Measurements from ENCODE around the gene HMCN2.
A peak's percentile ranks its signal among the peaks of the same experiment; 100 is the strongest.

Gene HMCN2

GRCh38 chr9:130351343-130351742, 85.8 kb downstream of the HMCN2 start:
- DNase-seq (ENCODE audit: low read depth, low spot score), result no peak
- H3K4me3 ChIP-seq (ENCODE audit: low read length), result no peak overlapping the region

DNA sequence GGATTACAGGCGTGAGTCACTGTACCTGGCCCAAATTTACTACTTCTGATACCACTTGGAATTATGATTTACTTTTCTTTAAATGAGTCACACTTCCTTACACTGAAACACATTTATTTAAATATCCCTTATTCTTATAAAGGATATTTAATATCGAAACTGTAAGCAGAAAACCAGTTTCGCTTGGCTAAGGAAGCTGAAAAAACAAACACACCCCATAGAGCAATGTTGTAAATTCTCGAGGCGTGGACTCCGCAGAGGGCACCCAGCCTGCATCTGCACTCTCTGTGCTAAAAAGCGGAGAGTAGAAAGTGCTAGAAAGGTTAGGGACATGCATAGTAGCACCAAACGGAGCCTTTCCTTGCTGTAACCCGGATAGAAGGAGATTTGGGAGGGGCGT, 86.5 kb downstream of the HMCN2 start:
- DNase-seq (ENCODE audit: low read depth, low spot score), result no peak
- H3K4me3 ChIP-seq (ENCODE audit: low read length), result no peak overlapping the region

GRCh38 chr9:130352586-130353285, 87.2 kb downstream of the HMCN2 start:
- no peak for DNase-seq (ENCODE audit: low read depth, low spot score)
- H3K4me3 ChIP-seq (ENCODE audit: low read length), result no peak overlapping the region

GRCh38 chr9:130354378-130354777, 88.8 kb downstream of the HMCN2 start:
- H3K4me3 ChIP-seq (ENCODE audit: low read length), result no peak overlapping the region
- DNase-seq (ENCODE audit: low read depth, low spot score), result no peak

GRCh38 chr9:130354806-130355205, 89.2 kb downstream of the HMCN2 start:
- DNase-seq (ENCODE audit: low read depth, low spot score), result no peak
- no peak overlapping the region for H3K4me3 ChIP-seq (ENCODE audit: low read length)

GRCh38 chr9:130356033-130356432, 90.5 kb downstream of the HMCN2 start:
- H3K4me3 ChIP-seq (ENCODE audit: low read length), result no peak overlapping the region
- no peak for DNase-seq (ENCODE audit: low read depth, low spot score)

DNA sequence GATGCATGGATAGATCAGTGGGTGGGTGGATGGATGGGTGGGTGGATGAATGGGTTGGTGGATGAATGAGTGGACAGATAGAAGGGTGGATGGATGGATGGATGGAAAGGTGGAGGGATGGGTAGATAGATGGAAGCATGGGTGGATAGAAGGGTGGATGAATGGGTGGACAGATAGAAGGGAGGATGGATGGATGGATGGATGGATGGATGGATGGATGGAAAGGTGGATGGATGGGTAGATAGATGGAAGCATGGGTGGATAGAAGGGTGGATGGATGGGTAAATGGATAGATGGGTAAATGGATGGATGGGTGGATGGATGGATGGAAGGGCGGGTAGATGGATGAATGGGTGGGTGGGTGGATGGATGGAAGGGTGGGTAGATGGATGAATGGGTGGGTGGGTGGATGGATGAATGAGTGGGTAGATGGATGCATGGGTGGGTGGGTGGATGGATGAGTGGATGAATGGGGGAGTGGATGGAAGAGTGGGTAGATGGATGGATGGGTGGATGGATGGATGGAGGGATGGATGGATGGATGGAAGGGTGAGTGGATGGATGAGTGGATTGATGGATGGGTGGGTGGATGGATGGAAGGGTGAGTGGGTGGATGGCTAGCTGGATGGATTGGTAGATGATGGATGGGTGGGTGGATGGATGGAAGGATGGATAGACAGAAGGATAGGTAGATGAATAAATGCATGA, 91.5 kb downstream of the HMCN2 start:
- no peak for DNase-seq (ENCODE audit: low read depth, low spot score)

DNA sequence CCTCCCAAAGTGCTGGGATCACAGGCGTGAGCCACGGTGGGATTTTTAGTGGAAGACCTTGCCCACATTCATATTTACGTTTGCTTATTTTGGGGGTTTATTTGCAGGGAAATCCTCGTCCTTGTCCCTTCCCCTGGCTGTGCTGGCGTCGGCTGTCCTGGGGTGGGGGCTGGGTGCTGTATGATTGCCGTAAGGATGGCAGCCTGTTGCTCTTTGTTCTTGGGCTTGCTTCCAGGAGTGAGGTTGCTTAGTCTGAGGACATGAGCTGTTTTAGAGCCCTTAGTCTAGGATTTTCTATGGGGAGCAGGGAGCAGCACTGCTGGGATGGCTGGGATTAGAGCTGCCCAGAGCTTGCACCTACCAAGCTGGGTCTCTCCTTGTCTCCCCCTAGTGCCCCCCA, 93.4 kb downstream of the HMCN2 start:
- no peak for DNase-seq (ENCODE audit: low read depth, low spot score)
- no peak overlapping the region for H3K4me3 ChIP-seq (ENCODE audit: low read length)

More for the DNA sequence above, 91.5 kb downstream of the HMCN2 start:
- no peak overlapping the region for H3K4me3 ChIP-seq (ENCODE audit: low read length)

DNA sequence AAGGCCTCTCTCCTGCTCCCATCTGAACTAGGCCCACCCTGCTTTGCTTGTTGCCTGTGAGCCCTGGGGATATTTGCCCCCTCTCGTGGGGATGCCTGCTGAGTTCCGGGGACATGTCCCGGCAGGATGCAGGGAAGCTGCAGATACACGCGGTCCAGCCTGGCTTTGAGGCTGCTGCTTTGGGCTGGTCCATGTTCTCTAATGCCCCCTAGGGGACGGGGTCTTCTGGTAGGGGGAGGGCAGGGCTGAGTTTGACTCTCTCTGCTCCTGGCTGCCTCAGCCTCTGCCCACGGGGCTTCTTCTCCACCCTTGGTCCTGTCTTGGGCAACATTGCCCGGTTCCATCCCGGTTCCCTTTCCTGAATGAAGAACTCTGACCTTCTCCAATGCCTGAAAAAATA, 94.3 kb downstream of the HMCN2 start:
- H3K4me3 ChIP-seq (ENCODE audit: low read length), result no peak overlapping the region
- no peak for DNase-seq (ENCODE audit: low read depth, low spot score)

GRCh38 chr9:130360672-130361071, 95.1 kb downstream of the HMCN2 start:
- no peak for DNase-seq (ENCODE audit: low read depth, low spot score)
- no peak overlapping the region for H3K4me3 ChIP-seq (ENCODE audit: low read length)

- H3K4me3 ChIP-seq (ENCODE audit: low read length), result no peak overlapping the region
- DNase-seq (ENCODE audit: low read depth, low spot score), result no peak
These were observed 96.4 kb downstream of the HMCN2 start for GRCh38 chr9:130361873-130362362.

GRCh38 chr9:130362691-130363090, 97.1 kb downstream of the HMCN2 start:
- DNase-seq (ENCODE audit: low read depth, low spot score), result no peak
- no peak overlapping the region for H3K4me3 ChIP-seq (ENCODE audit: low read length)

DNA sequence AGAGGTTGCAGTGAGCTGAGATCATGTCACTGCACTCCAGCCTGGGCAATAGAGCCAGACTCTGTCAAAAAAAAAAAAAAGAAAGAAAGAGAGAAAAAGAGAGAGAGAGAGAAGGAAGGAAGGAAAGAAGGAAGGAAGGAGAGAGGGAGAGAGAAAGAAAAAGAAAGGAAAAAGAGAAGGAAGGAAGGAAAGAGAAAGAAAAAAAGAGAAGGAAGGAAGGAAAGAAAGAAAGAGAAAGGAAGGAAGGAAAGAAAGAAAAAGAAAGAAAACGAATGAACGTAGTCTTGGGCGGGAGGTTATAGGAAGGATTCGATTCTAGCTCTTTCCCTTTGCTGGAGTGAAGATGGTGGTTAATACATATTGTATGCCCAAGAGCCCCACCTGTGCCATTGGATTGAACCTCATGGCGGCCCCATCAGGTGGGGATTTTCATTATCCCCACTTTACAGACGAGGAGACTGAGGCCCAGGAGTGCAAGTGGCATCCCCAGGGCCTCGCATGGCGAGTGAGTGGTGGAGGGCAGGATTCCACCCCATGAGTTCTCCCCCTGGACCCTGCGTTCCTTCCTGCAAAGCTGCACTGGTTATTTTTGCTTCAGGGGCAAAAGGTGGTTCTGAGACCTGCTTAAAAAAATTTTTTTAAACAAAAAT, 98.3 kb downstream of the HMCN2 start:
- no peak for DNase-seq (ENCODE audit: low read depth, low spot score)
- no peak overlapping the region for H3K4me3 ChIP-seq (ENCODE audit: low read length)

DNA sequence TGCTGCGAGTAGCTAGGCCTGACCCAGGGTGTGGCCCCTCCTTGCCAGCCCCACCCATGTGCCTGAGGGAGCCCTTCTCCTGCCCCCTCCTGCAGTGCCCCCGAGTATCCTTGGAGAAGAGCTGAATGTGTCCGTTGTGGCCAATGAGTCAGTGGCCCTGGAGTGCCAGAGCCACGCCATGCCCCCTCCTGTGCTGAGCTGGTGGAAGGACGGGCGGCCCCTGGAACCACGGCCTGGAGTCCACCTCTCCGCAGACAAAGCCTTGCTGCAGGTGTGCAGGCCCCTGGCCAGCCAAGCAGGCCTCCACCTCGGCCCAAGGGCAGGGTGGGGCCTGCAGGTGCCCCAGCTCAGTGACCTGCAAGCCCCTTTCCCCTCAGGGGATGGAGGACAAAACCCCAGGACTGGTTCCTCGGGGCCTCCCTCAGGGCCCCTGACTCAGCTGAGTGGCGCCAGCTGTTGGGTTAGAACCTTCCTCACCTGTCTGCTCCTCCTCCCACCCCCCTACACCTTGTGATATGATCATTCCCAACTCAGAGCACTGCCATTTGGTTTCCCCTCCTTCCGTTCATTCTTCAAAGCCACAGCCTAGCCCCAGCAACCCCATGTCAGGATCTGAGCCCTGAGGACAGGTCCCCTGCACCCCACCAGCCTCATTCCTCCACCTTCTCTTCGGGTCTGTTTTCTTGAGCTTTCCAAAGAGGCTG, 99.2 kb downstream of the HMCN2 start:
- DNase-seq (ENCODE audit: low read depth, low spot score), result no peak
- H3K4me3 ChIP-seq (ENCODE audit: low read length), result no peak overlapping the region

- no peak overlapping the region for H3K4me3 ChIP-seq (ENCODE audit: low read length)
- DNase-seq (ENCODE audit: low read depth, low spot score), result no peak
These were observed 99.8 kb downstream of the HMCN2 start for GRCh38 chr9:130365323-130365721.

GRCh38 chr9:130366072-130366471, 100.5 kb downstream of the HMCN2 start:
- no peak for DNase-seq (ENCODE audit: low read depth, low spot score)
- H3K4me3 ChIP-seq (ENCODE audit: low read length), result no peak overlapping the region

GRCh38 chr9:130366888-130367550, 101.5 kb downstream of the HMCN2 start:
- no peak for DNase-seq (ENCODE audit: low read depth, low spot score)
- H3K4me3 ChIP-seq (ENCODE audit: low read length), result no peak overlapping the region

DNA sequence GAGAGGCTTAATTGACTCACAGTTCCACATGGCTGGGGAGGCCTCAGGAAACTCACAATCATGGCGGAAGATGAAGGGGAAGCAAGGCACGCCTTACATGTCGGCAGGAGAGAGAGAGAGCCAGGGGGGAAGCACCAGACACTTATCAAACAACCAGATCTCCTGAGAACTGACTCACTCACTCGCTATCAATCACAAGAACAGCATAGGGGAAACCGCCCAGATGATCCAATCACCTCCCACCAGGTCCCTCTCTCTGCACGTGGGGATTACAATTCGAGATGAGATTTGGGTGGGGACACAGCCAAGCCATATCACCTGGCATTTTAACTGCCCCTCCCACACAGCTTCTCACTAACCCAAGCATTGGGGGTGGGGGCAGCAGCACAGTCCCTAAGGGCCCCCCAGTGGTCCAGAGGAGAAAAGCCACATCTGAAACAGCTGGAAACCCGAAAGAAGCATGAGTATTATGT, 103.1 kb downstream of the HMCN2 start:
- H3K4me3 ChIP-seq (ENCODE audit: low read length), result no peak overlapping the region
- DNase-seq (ENCODE audit: low read depth, low spot score), result peak; percentile 46

DNA sequence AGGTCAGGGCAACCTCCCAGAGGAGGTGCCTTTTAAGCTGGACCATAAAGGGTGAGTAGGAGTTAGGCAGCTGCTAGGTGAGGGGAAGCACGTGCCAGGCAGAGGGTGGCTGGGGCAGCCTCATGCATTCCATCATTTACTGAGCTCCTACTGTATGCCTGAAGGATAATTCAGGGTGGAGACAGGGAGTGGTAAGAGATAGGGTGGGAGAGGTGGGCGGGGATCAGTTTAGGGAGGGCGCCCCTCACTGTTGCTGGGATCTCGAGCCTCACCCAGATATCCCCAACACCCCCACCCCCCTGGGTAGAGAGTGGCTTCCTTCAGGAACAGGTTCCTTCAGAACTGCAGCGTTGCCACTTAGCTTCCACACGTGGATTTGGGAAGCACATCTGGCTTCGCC, 104.7 kb downstream of the HMCN2 start:
- DNase-seq (ENCODE audit: low read depth, low spot score), result no peak
- H3K4me3 ChIP-seq (ENCODE audit: low read length), result no peak overlapping the region

Data from Jurkat, Clone E6-1 (cell line).